ENCODE results near the gene NOTO.
A peak's percentile ranks its signal among the peaks of the same experiment; 100 is the strongest.

The NOTO gene

GRCh38 chr2:73200281-73200680 is 2.1 kb upstream of the NOTO start:
- peak; percentile 23 for DNase-seq (ENCODE audit: low spot score)

- DNase-seq (ENCODE audit: low spot score): no peak
Measured at GRCh38 chr2:73203055-73203681, 794 bp downstream of the NOTO start.

- DNase-seq (ENCODE audit: low spot score): no peak
Measured at GRCh38 chr2:73205611-73206010, 3.2 kb downstream of the NOTO start.

- no peak for DNase-seq (ENCODE audit: low spot score)
Measured at GRCh38 chr2:73208258-73208657, 5.9 kb downstream of the NOTO start.

GRCh38 chr2:73210019-73210418 is 7.6 kb downstream of the NOTO start:
- DNase-seq (ENCODE audit: low spot score): no peak

- no peak for DNase-seq (ENCODE audit: low spot score)
Measured at GRCh38 chr2:73210696-73211095, 8.3 kb downstream of the NOTO start.

- DNase-seq (ENCODE audit: low spot score): no peak
Measured at GRCh38 chr2:73212098-73212447, 9.7 kb downstream of the NOTO start.

- DNase-seq (ENCODE audit: low spot score): peak; percentile 81
Measured at GRCh38 chr2:73212448-73213176, 10.2 kb downstream of the NOTO start.

GRCh38 chr2:73214120-73215035 is 12.0 kb downstream of the NOTO start, which contains the start of gene SMYD5:
TSS of gene SMYD5 (plus strand) at chr2:73214245. CDS start at chr2:73214267, 22 bp downstream.
- DNase-seq (ENCODE audit: low spot score): peak; percentile 88

GRCh38 chr2:73215254-73215653 is 12.9 kb downstream of the NOTO start:
- DNase-seq (ENCODE audit: low spot score): no peak

- DNase-seq (ENCODE audit: low spot score): no peak
Measured at GRCh38 chr2:73217160-73217559, 14.8 kb downstream of the NOTO start.

GRCh38 chr2:73217826-73218225 is 15.5 kb downstream of the NOTO start:
- no peak for DNase-seq (ENCODE audit: low spot score)

- DNase-seq (ENCODE audit: low spot score): no peak
Measured at GRCh38 chr2:73218298-73218697, 15.9 kb downstream of the NOTO start.

GRCh38 chr2:73223821-73224220 is 21.4 kb downstream of the NOTO start:
- DNase-seq (ENCODE audit: low spot score): no peak

GRCh38 chr2:73225513-73226360 is 23.4 kb downstream of the NOTO start:
- DNase-seq (ENCODE audit: low spot score): no peak

- DNase-seq (ENCODE audit: low spot score): no peak
Measured at GRCh38 chr2:73227086-73227485, 24.7 kb downstream of the NOTO start.

- DNase-seq (ENCODE audit: low spot score): no peak
Measured at GRCh38 chr2:73228631-73229030, 26.3 kb downstream of the NOTO start.

GRCh38 chr2:73232403-73233153 is 30.2 kb downstream of the NOTO start:
- DNase-seq (ENCODE audit: low spot score): no peak

- DNase-seq (ENCODE audit: low spot score): peak; percentile 99
Measured at GRCh38 chr2:73233154-73233931, 31.0 kb downstream of the NOTO start, which contains the start of gene PRADC1. TSS of gene PRADC1 (minus strand) at chr2:73233239. CDS start at chr2:73233160, 79 bp downstream.

All from RKO (cell line).